GM21825 (cell line): Measurements from ENCODE around the gene MPZL3.
"Not testable (repeated sequence)": the region's sequence is repeated elsewhere in the genome, so short reads cannot be mapped to it uniquely, and the experiment has no call there.

Experiments used
- ATAC-seq: cut with Tn5 transposase; IDR thresholded peaks from one replicate; pipeline ENCODE4 v1.9.1; 2021; ENCODE audit warnings: mild to moderate bottlenecking, moderate library complexity; ENCODE audit not compliant: unreplicated experiment

MPZL3 gene

DNA sequence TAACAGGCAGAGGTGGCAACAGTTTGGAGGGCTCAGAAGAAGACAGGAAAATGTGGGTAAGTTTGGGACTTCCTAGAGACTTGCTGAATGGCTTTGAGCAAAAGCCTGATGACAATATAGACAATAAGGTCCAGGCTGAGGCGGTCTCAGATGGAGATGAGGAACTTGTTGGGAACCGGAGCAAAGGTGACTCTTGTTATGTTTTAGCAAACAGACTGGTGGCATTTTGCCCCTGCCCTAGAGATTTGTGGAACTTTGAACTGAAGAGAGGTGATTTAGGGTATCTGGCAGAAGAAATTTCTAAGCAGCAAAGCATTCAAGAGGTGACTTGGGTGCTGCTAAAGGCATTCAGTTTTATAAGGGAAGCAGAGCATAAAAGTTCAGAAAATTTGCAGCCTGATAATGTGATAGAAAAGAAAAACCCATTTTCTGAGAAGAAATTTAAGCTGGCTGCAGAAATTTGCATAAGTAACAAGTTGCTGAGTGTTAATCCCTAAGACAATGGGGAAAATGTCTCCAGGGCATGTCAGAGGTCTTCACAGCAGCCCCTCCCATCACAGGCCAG, 61.1 kb downstream of the MPZL3 start:
- not testable (repeated sequence) for ATAC-seq

DNA sequence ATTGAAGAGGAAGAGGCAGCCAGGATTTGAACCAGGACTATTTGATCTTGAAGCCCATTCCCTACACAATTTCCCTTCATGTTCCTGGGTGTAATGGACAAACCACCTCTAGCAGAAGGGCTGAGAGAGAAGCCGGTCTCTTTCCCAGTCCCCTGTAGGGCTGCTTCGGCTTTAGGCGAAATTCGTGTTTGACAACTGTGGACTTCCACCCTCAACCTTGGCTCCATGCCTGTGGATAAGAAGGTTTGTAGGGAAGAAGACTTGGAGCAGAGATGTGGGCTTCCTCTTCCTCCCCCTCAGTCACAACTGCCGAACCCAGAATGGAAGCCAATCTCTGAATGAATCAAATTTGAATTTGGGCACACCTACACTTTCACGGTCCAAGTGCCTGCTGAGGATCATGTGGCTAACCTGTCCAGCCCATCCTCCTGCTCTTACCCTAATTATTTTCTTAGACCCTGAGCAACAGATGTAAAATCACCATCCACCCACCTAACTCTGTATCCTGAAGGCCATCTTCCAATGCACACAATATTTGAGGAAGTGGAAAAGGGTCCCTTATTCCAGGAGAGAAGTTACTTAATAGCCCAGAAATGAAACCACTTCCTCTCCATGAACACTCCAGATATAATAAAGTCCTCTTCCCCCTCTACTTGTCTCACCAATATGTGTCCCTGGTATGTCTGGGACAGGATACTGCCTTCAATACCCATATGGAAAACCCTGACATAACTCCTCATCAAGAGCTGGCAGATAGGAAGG, 65.6 kb downstream of the MPZL3 start:
- ATAC-seq, result no peak

DNA sequence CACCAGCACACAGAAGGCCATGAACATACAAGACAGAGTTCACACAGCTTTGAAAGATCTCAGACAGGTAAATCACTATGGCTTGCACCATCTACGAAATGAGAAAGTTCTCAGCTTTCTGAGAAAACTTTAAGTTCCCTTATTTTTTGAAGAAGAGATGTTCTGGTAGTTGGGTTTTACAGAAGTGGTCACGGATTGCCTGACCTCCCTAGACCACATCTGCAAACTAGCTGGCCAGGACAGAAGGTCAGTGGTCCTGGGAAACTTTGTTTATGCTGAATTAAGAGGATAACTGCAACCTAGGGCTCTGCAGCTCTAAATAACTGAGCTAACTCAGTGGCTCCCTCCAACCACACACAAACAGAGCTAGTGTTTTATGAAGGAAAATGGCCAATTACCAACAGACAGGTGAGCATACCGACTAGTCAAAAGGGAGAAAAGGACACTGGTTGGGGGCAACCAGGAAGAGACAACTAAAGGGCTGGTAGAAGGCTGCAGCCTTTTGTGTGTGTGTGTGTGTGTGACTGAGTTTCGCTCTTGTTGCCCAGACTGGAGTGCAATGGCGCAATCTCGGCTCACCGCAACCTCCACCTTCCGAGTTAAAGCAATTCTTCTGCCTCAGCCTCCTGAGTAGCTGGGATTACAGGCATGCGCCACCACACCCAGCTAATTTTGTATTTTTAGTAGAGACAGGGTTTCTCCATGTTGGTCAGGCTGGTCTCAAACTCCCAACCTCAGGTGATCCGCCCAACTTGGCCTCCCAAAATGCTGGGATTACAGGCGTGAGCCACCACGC, 67.2 kb downstream of the MPZL3 start:
- ATAC-seq, result no peak

DNA sequence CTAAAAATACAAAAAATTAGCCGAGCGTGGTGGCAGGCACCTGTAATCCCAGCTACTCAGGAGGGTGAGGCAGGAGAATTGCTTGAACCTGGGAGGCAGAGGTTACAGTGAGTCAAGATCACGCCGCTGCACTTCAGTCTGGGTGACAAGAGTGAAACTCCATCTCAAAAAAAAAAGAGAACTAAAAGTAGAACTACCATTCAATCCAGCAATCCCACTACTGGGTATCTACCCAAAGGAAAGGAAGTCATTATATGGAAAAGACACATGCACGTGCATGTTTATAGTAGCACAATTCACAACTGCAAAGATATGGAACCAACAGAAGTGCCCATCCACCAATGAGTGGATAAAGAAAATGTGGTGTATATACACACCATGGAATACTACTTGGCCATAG, 68.5 kb downstream of the MPZL3 start:
- not testable (repeated sequence) for ATAC-seq

DNA sequence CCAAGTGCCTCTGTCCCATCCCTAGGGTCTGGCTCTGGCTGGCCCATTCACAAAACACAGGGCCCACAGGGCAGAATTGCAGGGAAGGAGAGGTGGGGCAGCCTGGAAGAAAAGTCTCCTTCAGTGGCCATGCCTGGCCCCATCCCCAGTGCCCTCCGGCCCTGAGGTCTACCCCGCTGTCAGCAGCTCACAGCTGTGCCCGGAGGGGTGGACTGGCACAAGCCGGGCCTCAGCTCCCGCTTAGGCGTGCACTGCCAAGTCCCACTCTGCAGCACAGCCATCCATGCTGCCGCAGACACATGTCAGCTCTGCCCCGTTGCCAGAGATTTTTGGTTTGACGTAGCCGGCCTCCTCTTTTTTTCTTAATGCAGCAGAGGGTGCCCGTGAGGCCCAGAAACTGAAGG, 71.9 kb downstream of the MPZL3 start:
- ATAC-seq, result no peak

DNA sequence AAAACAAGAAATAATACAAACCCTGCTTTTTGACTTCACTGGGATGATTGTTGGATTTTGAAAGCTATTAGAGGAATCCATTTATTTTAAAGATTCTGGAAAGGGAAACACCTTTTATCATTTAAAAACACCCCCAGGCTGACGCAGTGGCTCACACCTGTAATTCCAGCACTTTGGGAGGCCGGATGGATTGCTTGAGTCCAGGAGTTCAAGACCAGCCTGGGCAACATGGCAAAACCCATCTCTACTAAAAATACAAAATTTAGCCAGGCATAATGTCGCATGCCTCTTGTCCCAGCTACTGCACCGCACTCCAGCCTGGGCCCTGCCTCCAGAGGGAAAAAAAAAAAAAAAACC, 75.4 kb downstream of the MPZL3 start:
- ATAC-seq, result no peak
